Measurements from ENCODE around the gene RPSA. TPM values are rescaled to one million over a fixed set of nuclear protein-coding genes. Genes with fewer than 3 reads are reported as not detected.
A peak's percentile ranks its signal among the peaks of the same experiment; 100 is the strongest.

Gene RPSA
- total and polyA plus RNA-seq, 3 donors from 2014 or later, result 387 to 858 (median 661) TPM

- Histone ChIP-seq H3K4me1 (peaks cover 5% of the 10 kb centered on the region), H3K9me3 (no peaks in the 10 kb centered on the region), H3K4me3 (peak overlapping the region; percentile 76 to 85), H3K27ac (peak overlapping the region; percentile 74 to 83), H3K27me3 (no peaks in the 10 kb centered on the region), H3K36me3 (ENCODE audit: low read depth, missing control alignments) (no peaks in the 10 kb centered on the region)
- intact Hi-C loops (cut with DNase I; ENCODE audit: low total_unique reads), result no loop called here
- TF ChIP-seq POLR2A (IDR thresholded peaks at IDR 0.05), result no peak
- TF ChIP-seq, protein P1, sequence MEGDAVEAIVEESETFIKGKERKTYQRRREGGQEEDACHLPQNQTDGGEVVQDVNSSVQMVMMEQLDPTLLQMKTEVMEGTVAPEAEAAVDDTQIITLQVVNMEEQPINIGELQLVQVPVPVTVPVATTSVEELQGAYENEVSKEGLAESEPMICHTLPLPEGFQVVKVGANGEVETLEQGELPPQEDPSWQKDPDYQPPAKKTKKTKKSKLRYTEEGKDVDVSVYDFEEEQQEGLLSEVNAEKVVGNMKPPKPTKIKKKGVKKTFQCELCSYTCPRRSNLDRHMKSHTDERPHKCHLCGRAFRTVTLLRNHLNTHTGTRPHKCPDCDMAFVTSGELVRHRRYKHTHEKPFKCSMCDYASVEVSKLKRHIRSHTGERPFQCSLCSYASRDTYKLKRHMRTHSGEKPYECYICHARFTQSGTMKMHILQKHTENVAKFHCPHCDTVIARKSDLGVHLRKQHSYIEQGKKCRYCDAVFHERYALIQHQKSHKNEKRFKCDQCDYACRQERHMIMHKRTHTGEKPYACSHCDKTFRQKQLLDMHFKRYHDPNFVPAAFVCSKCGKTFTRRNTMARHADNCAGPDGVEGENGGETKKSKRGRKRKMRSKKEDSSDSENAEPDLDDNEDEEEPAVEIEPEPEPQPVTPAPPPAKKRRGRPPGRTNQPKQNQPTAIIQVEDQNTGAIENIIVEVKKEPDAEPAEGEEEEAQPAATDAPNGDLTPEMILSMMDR (IDR thresholded peaks at IDR 0.05), result no peak
- 3 to 4% methylated on average over 9 of the region's 9 CpGs for WGBS, 2 donors
- DNase-seq, result no peak
These were observed 724 bp downstream of the RPSA start for GRCh38 chr3:39407259-39407629.

- no peaks in the 10 kb centered on the region for H3K9me3 ChIP-seq
- intact Hi-C loops (cut with DNase I; ENCODE audit: low total_unique reads), result no loop called here
- TF ChIP-seq, protein P1 (IDR thresholded peaks at IDR 0.05), result no peak
- no peak overlapping the region for H3K4me3 ChIP-seq
- no peak overlapping the region for H3K27ac ChIP-seq
- WGBS, 2 donors, result 62 to 68% methylated on average over 6 of the region's 6 CpGs
- peaks cover 5% of the 10 kb centered on the region for H3K4me1 ChIP-seq
- DNase-seq, result no peak
- H3K36me3 ChIP-seq (ENCODE audit: low read depth, missing control alignments), result no peaks in the 10 kb centered on the region
- no peaks in the 10 kb centered on the region for H3K27me3 ChIP-seq
These were observed 1.4 kb downstream of the RPSA start for GRCh38 chr3:39407773-39408492.

DNA sequence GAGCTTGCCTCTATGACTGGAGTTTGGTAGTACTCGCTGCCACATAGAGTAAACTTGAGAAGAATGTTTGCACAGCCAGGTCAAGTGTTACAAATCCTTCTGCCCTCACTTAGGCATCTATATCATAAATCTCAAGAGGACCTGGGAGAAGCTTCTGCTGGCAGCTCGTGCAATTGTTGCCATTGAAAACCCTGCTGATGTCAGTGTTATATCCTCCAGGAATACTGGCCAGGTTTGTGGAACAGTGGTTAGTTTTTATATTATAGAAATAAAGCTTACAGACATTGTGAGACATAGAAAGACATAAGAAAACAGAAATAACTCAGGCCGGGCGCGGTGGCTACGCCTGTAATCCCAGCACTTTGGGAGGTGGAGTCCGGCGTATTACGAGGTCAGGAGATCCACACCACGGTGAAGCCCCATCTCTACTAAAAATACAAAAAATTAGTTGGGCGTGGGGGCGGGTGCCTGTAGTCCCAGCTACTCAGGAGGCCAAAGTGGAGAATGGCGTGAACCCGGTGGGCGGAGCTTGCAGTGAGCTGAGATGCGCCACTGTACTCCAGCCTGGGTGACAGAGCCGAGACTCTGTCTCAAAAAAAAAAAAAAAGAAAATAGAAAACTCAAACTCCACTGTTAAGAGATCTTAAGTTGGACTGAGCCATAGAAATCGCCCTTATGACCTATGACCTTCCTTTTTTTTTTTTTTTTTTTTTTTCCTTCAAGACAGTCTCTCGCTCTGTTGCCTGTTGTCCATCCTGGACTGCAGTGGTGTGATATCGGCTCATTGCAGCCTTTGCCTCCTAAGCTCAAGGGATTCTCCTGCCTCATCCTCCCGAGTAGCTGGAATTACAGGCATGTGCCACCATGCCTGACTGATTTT lies 2.2 kb downstream of the RPSA start:
- no peaks in the 10 kb centered on the region for H3K36me3 ChIP-seq (ENCODE audit: low read depth, missing control alignments)

DNA sequence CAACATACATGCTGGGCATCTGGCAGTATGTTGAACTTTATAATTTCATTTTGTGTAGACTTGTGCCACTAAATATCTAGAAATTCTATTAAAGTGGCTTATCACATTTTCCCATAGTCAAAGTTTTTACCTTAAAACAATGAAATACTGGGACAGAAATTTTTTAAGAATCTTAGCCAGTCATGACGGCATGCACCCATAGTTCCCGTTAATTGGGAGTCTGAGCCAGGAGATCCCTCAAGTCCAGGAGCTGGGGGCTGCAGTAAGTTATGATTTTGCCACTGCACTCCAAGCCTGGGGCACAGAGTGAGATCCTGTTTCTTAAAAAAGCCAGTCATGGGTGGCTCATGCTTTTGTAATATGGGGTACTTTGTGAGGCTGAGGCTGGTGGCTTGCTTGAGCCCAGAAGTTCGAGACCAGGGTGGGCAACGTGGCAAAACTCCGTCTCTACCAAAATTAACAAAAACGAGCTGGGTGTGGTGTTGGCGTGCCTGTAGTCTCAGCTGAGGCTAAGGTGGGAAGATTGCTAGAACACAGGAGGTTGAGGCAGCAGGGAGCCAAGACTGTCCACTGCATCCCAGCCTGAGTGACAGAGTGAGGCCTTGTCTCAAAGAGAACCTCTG lies 3.1 kb downstream of the RPSA start:
- WGBS, 2 donors, result 67 to 72% methylated on average over 7 of the region's 7 CpGs
- intact Hi-C loops (cut with DNase I; ENCODE audit: low total_unique reads), result no loop called here
- Histone ChIP-seq H3K4me3 (no peak overlapping the region), H3K27ac (no peak overlapping the region), H3K36me3 (ENCODE audit: low read depth, missing control alignments) (no peaks in the 10 kb centered on the region), H3K4me1 (peaks cover 5% of the 10 kb centered on the region), H3K27me3 (no peaks in the 10 kb centered on the region), H3K9me3 (no peaks in the 10 kb centered on the region)
- DNase-seq, result no peak
- TF ChIP-seq POLR2A (IDR thresholded peaks at IDR 0.05), result no peak
- TF ChIP-seq, protein P1 (IDR thresholded peaks at IDR 0.05), result no peak

More for the DNA sequence above, 2.2 kb downstream of the RPSA start:
- WGBS, 2 donors, result 76 to 84% methylated on average over 21 of the region's 21 CpGs
- no peak for DNase-seq
- Histone ChIP-seq H3K4me3 (no peak overlapping the region), H3K27me3 (no peaks in the 10 kb centered on the region), H3K9me3 (no peaks in the 10 kb centered on the region), H3K27ac (no peak overlapping the region), H3K4me1 (peaks cover 5% of the 10 kb centered on the region)
- TF ChIP-seq, protein P1 (IDR thresholded peaks at IDR 0.05), result no peak
- TF ChIP-seq POLR2A (IDR thresholded peaks at IDR 0.05), result no peak
- intact Hi-C loops (cut with DNase I; ENCODE audit: low total_unique reads), result no loop called here
